HFF-Myc (cell line): Measurements from ENCODE around the gene SV2A.

Source experiments
- DNase-seq: peaks from one replicate; pipeline ENCODE4 v3.0.0-alpha.2; 2011; ENCODE audit warnings: low read depth; ENCODE audit errors: extremely low read depth
- H3K4me3 ChIP-seq: replicated peaks from 2 replicates; pipeline ENCODE4 v1.5.1; 2011; ENCODE audit warnings: low read depth, mild to moderate bottlenecking, control low read depth, low read length
- CTCF ChIP-seq: IDR thresholded peaks from 2 replicates; pipeline ENCODE4 v1.5.1; 2012; ENCODE audit warnings: mild to moderate bottlenecking, low read depth, low read length, control low read depth; ENCODE audit errors: missing control alignments

Gene SV2A

GRCh38 chr1:149917571-149918144, at the start of gene SV2A:
SV2A (minus strand) TSS chr1:149917844; CDS start chr1:149913840, 4,004 bp downstream.
- TF ChIP-seq CTCF = no peak
- no peak for DNase-seq
- peak within 1 kb of the TSS; percentile 75 for H3K4me3 ChIP-seq

- DNase-seq = no peak
- H3K4me3 ChIP-seq = no peak overlapping the region
- no peak for TF ChIP-seq CTCF
Observed at GRCh38 chr1:149967041-149967440, 49.4 kb upstream of the SV2A start.

- H3K4me3 ChIP-seq = no peak overlapping the region
- TF ChIP-seq CTCF = no peak
- DNase-seq = no peak
Observed at GRCh38 chr1:149966405-149966804, 48.8 kb upstream of the SV2A start.

- H3K4me3 ChIP-seq = no peak overlapping the region
- DNase-seq = no peak
- TF ChIP-seq CTCF = no peak
Observed at GRCh38 chr1:149965440-149965839, 47.8 kb upstream of the SV2A start.

GRCh38 chr1:149963358-149963757, 45.7 kb upstream of the SV2A start:
- TF ChIP-seq CTCF = no peak
- H3K4me3 ChIP-seq = no peak overlapping the region
- no peak for DNase-seq

GRCh38 chr1:149962736-149963135, 45.1 kb upstream of the SV2A start:
- no peak for DNase-seq
- H3K4me3 ChIP-seq = no peak overlapping the region
- no peak for TF ChIP-seq CTCF
